Karpas-422 (cell line): ENCODE measurements around the gene STARD6. TPM values are rescaled to one million over a fixed set of nuclear protein-coding genes. Genes with fewer than 3 reads are reported as not detected.
"Not testable (repeated sequence)": the region's sequence is repeated elsewhere in the genome, so short reads cannot be mapped to it uniquely, and the experiment has no call there.

Experiments
- DNase-seq: peaks from one replicate; pipeline ENCODE4 v3.0.0-alpha.2; 2015
- H2AFZ ChIP-seq: fragments of 200-600 bp; sonication (generic); 2 replicates; pipeline ENCODE4 v1.6.1; 2014; ENCODE audit warnings: antibody characterized with exemption, low read length, mixed read lengths
- H3K27ac ChIP-seq: fragments of 200-600 bp; sonication (generic); 2 replicates; pipeline ENCODE4 v1.5.1; 2014; ENCODE audit warnings: mild to moderate bottlenecking, low read length, moderate library complexity
- H3K27me3 ChIP-seq: fragments of 200-600 bp; sonication (generic); 2 replicates; pipeline ENCODE4 v1.6.1; 2014; ENCODE audit warnings: low read length, mixed read lengths
- H3K36me3 ChIP-seq: fragments of 200-600 bp; sonication (generic); 2 replicates; pipeline ENCODE4 v1.6.1; 2014; ENCODE audit warnings: low read length, mixed read lengths; ENCODE audit not compliant: insufficient read depth
- H3K4me1 ChIP-seq: fragments of 200-600 bp; sonication (generic); 2 replicates; pipeline ENCODE4 v1.6.1; 2014; ENCODE audit warnings: mild to moderate bottlenecking, low read length, mixed read lengths
- H3K4me2 ChIP-seq: fragments of 200-600 bp; sonication (generic); 2 replicates; pipeline ENCODE4 v1.6.1; 2014; ENCODE audit warnings: low read length, low read depth, mild to moderate bottlenecking; ENCODE audit not compliant: poor library complexity, severe bottlenecking
- H3K4me3 ChIP-seq: fragments of 200-600 bp; sonication (generic); 2 replicates; pipeline ENCODE4 v1.5.1; 2014; ENCODE audit warnings: mild to moderate bottlenecking, antibody characterized with exemption, low read length, mixed read lengths
- H3K79me2 ChIP-seq: fragments of 200-600 bp; sonication (generic); 2 replicates; pipeline ENCODE4 v1.6.1; 2014; ENCODE audit warnings: mild to moderate bottlenecking, low read length, mixed read lengths
- H3K9ac ChIP-seq: fragments of 200-600 bp; sonication (generic); 2 replicates; pipeline ENCODE4 v1.6.0; 2014; ENCODE audit warnings: low read length
- H3K9me2 ChIP-seq: fragments of 200-600 bp; sonication (generic), shearing (Covaris generic); replicated peaks from 2 replicates; pipeline ENCODE4 v1.6.0; 2014; ENCODE audit warnings: mild to moderate bottlenecking, low read length, moderate library complexity; ENCODE audit not compliant: insufficient read depth
- H3K9me3 ChIP-seq: fragments of 300-700, 200-600 bp; sonication (generic); 2 replicates; pipeline ENCODE4 v1.6.1; 2014; ENCODE audit warnings: low read length, mixed read lengths
- H4K20me1 ChIP-seq: fragments of 200-600 bp; sonication (generic); 2 replicates; pipeline ENCODE4 v1.6.1; 2014; ENCODE audit warnings: mild to moderate bottlenecking, antibody characterized with exemption, low read length, low read depth; ENCODE audit not compliant: insufficient read depth
- total RNA-seq: library from RNA; depleted of rRNA; stranded (reverse); fragments of >200 nt; shearing (Covaris generic); gene quantifications from 2 replicates; pipeline ENCODE4 v1.2.3, GENCODE V29; 2014; ENCODE audit warnings: low replicate concordance

STARD6 gene
- total RNA-seq, 1 experiment from 2014 or later: not detected

- H3K36me3 ChIP-seq: no peaks in the 10 kb centered on the region
- no peak for DNase-seq
- H3K4me3 ChIP-seq: no peak overlapping the region
- no peaks in the 10 kb centered on the region for H3K9me2 ChIP-seq
- H3K9ac ChIP-seq: no peak overlapping the region
- H3K9me3 ChIP-seq: no peaks in the 10 kb centered on the region
- H4K20me1 ChIP-seq: no peaks in the 10 kb centered on the region
- H3K27me3 ChIP-seq: no peaks in the 10 kb centered on the region
- peaks cover 4% of the 10 kb centered on the region; the same call in 1 of the 2 replicates for H3K4me1 ChIP-seq
- H2AFZ ChIP-seq: no peak overlapping the region
- H3K27ac ChIP-seq: no peak overlapping the region
- H3K4me2 ChIP-seq: no peak overlapping the region
- no peaks in the 10 kb centered on the region for H3K79me2 ChIP-seq
Observed at GRCh38 chr18:54329787-54330186, 27.9 kb downstream of the STARD6 start.

DNA sequence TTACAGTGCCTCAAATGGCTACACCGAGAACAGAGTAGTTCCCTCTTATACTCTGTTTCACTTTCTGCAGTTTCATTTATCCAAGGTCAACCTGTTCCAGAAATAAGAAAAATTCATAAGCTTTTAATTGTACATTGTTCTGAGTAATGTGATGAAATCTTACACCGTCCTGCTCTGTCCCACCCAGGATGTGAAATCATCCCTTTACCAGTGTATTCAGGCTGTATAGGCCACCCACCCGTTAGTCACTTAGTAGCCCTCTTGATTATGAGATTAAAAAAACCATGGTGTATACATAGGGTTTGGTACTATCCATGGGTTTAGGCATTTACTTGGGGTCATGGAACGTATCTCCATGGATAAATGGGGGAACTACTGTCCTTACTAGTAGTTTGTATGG lies 29.8 kb downstream of the STARD6 start:
- Histone ChIP-seq H4K20me1 (no peaks in the 10 kb centered on the region), H3K4me1 (peaks cover 4% of the 10 kb centered on the region; the same call in 1 of the 2 replicates), H3K36me3 (no peaks in the 10 kb centered on the region), H3K9me2 (no peaks in the 10 kb centered on the region), H3K79me2 (no peaks in the 10 kb centered on the region), H3K4me2 (no peak overlapping the region), H3K4me3 (no peak overlapping the region), H3K9ac (no peak overlapping the region), H2AFZ (no peak overlapping the region; the same call in 1 of the 2 replicates), H3K9me3 (no peaks in the 10 kb centered on the region), H3K27ac (no peak overlapping the region), H3K27me3 (no peaks in the 10 kb centered on the region)
- DNase-seq: no peak

- H2AFZ ChIP-seq: no peak overlapping the region
- no peaks in the 10 kb centered on the region for H3K79me2 ChIP-seq
- H4K20me1 ChIP-seq: no peaks in the 10 kb centered on the region
- H3K4me1 ChIP-seq: no peaks in the 10 kb centered on the region
- H3K9me3 ChIP-seq: no peaks in the 10 kb centered on the region
- H3K36me3 ChIP-seq: no peaks in the 10 kb centered on the region
- no peak overlapping the region for H3K9ac ChIP-seq
- no peak overlapping the region for H3K4me2 ChIP-seq
- no peaks in the 10 kb centered on the region for H3K9me2 ChIP-seq
- H3K4me3 ChIP-seq: no peak overlapping the region
- H3K27me3 ChIP-seq: 0 out of 2 replicates have a peak, but pooled peaks cover 1% of the 10 kb centered on the region
- DNase-seq: no peak
- H3K27ac ChIP-seq: no peak overlapping the region
Observed at GRCh38 chr18:54323970-54324369, 33.7 kb downstream of the STARD6 start.

DNA sequence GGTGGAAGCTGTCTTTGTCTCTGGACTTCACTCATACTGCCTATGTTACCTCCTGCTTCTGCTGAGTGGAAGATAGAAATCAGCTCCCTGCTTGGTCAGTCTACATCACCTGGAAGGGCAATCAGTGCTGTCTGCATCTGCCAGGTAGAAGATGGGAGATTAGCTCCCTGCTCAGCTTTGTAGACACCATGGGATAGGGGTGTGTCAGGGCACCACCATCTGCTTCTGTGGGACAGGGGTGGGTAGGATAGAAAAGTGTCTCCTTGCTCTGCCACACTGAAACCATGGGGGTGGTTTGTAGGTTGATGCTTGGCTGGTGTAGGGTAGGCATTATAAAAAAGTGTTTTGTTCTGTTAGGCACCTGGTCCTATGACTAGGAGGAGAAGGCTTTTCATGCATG lies 34.1 kb downstream of the STARD6 start:
- Histone ChIP-seq H3K4me3 (no peak overlapping the region), H3K79me2 (no peaks in the 10 kb centered on the region), H4K20me1 (no peaks in the 10 kb centered on the region)

DNA sequence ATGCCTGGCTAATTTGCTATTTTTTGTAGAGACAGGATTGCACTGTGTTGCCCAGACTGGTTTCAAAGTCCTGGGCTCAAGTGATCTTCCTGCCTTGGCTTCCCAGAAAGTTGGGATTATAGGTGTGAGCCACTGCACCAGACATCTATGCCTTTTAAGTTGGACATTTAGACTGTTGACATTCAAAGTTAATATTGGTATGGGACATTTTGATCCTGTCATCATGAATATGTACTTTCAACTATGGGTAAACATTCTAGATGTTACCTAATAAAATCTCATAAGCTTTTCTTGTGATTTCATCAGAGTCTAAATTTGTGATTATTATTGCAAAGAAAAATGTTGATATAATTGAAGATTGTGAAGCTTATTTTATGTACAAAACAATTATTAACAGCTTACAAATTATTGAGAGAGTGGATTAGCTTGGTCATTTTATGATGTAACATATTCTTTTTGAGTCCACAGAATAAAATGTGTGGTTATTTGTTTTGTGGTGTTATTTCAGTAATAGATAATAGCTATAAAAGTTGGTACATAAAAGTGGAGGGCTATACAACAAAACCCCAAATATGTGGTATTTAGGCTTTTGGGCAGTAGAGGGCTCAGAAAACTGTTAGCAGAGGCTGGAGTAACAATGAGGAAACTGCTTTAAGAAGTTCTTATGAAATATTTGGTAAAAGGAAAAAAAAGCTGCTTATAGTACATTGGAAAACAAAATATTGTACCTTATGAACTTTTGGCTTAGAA lies 41.4 kb downstream of the STARD6 start:
- Histone ChIP-seq H3K4me3 (no peak overlapping the region), H3K9ac (no peak overlapping the region), H3K4me2 (no peak overlapping the region), H3K4me1 (no peaks in the 10 kb centered on the region), H3K9me3 (no peaks in the 10 kb centered on the region), H3K9me2 (no peaks in the 10 kb centered on the region), H4K20me1 (no peaks in the 10 kb centered on the region), H2AFZ (no peak overlapping the region), H3K79me2 (no peaks in the 10 kb centered on the region), H3K27ac (no peak overlapping the region), H3K36me3 (no peaks in the 10 kb centered on the region), H3K27me3 (0 out of 2 replicates have a peak, but pooled peaks cover 2% of the 10 kb centered on the region)
- no peak for DNase-seq

More for the DNA sequence above, 34.1 kb downstream of the STARD6 start:
- no peaks in the 10 kb centered on the region for H3K9me2 ChIP-seq
- 0 out of 2 replicates have a peak, but pooled peaks cover 2% of the 10 kb centered on the region for H3K27me3 ChIP-seq
- no peaks in the 10 kb centered on the region for H3K4me1 ChIP-seq
- no peak overlapping the region for H3K27ac ChIP-seq
- H3K4me2 ChIP-seq: no peak overlapping the region
- no peak for DNase-seq
- H3K36me3 ChIP-seq: no peaks in the 10 kb centered on the region
- no peak overlapping the region for H2AFZ ChIP-seq
- H3K9ac ChIP-seq: no peak overlapping the region
- H3K9me3 ChIP-seq: no peaks in the 10 kb centered on the region

DNA sequence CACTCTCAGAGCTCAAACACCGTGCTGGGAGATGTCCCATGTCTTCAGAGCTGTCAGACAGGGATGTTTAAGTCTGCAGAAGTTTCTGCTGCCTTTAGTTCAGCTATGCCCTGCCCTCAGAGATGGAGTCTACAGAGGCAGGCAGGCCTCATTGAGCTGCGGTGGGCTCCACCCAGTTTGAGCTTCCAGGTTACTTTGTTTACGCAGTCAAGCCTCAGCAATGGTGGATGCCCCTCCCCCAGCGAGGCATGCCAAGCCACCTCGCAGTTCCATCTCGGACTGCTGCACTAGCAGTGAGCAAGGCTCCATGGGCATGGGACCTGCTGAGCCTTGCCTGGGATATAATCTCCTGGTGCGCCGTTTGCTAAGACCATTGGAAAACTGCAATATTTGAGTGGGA lies 48.1 kb downstream of the STARD6 start:
- not testable (repeated sequence) for H3K36me3 ChIP-seq, H3K4me2 ChIP-seq

GRCh38 chr18:54303408-54303807 lies 54.2 kb downstream of the STARD6 start:
- Histone ChIP-seq H3K36me3 (no peaks in the 10 kb centered on the region), H3K79me2 (no peaks in the 10 kb centered on the region), H3K4me1 (no peaks in the 10 kb centered on the region), H2AFZ (no peak overlapping the region), H3K9me2 (no peaks in the 10 kb centered on the region), H3K4me3 (no peak overlapping the region), H3K4me2 (no peak overlapping the region), H3K27me3 (no peaks in the 10 kb centered on the region), H3K27ac (no peak overlapping the region), H3K9ac (no peak overlapping the region), H4K20me1 (no peaks in the 10 kb centered on the region), H3K9me3 (peaks cover 7% of the 10 kb centered on the region; the same call in 1 of the 2 replicates)
- DNase-seq: no peak

More for the DNA sequence above, 48.1 kb downstream of the STARD6 start:
- not testable (repeated sequence) for H2AFZ ChIP-seq, H4K20me1 ChIP-seq, H3K9me2 ChIP-seq, H3K27ac ChIP-seq, H3K27me3 ChIP-seq, H3K9me3 ChIP-seq, H3K9ac ChIP-seq, H3K4me3 ChIP-seq, H3K79me2 ChIP-seq, H3K4me1 ChIP-seq, DNase-seq

DNA sequence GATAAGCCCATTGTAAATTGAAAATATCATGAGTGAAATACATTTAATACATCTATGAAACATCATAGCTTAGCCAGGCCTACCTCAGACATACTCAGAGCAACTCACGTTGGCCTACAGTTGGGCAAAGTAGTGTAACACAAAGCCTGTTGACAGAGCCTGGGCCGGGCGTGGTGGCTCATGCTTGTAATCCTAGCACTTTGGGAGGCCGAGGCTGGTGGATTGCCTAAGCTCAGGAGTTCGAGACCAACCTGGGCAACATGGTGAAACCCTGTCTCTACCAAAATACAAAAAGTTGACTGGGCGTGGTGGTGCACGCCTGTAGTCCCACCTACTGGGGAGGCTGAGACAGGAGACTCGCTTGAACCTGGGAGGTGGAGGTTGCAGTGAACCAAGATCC lies 58.7 kb downstream of the STARD6 start:
- H3K9ac ChIP-seq, H3K36me3 ChIP-seq, H3K4me3 ChIP-seq, H3K9me3 ChIP-seq, H3K27ac ChIP-seq, H3K9me2 ChIP-seq, H3K4me2 ChIP-seq, H2AFZ ChIP-seq, H3K27me3 ChIP-seq, H3K79me2 ChIP-seq, H3K4me1 ChIP-seq, DNase-seq, H4K20me1 ChIP-seq: not testable (repeated sequence)
